ENCODE results near the gene CDK5RAP2.

DNA sequence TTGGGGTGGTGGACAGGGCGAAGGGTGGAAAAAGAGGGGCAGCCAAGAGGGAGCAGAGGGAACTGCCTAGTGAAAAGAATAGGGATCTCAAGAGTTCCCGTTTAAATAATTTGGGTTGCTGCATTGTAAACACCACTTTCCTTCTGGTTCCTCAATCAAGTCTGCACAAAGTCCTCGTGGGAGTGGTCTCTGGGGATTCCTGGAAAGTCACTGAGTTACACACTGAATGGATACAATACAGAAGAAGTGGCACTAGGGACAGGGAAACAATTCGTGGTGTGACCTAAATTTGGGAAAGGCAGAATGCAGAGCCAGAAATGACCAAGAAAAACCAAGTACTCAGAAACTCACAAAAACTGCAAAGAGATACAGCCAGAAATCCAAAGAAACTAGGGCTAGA, 161.7 kb downstream of the CDK5RAP2 start:
- TF ChIP-seq, protein P1, sequence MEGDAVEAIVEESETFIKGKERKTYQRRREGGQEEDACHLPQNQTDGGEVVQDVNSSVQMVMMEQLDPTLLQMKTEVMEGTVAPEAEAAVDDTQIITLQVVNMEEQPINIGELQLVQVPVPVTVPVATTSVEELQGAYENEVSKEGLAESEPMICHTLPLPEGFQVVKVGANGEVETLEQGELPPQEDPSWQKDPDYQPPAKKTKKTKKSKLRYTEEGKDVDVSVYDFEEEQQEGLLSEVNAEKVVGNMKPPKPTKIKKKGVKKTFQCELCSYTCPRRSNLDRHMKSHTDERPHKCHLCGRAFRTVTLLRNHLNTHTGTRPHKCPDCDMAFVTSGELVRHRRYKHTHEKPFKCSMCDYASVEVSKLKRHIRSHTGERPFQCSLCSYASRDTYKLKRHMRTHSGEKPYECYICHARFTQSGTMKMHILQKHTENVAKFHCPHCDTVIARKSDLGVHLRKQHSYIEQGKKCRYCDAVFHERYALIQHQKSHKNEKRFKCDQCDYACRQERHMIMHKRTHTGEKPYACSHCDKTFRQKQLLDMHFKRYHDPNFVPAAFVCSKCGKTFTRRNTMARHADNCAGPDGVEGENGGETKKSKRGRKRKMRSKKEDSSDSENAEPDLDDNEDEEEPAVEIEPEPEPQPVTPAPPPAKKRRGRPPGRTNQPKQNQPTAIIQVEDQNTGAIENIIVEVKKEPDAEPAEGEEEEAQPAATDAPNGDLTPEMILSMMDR (conservative IDR thresholded peaks at IDR 0.05): no peak
- TF ChIP-seq ZFX (IDR thresholded peaks at IDR 0.05): no peak

Data from C4-2B (cell line).